ENCODE data around the gene MYMK.

GRCh38 chr9:133529457-133529856 is 4.7 kb upstream of the MYMK start:
- no peak for TF ChIP-seq POLR2A (IDR thresholded peaks at IDR 0.05)
- TF ChIP-seq CTCF (IDR thresholded peaks at IDR 0.05 in 8 of 11, conservative IDR thresholded peaks at IDR 0.05 in 3 of 11): no peak

All from spleen (tissue), 7 donors.